Activated T-cell treated with anti-CD3 and anti-CD28 coated beads for 48 hours (primary cell): ENCODE data around the gene CYP27A1.
A peak's percentile ranks its signal among the peaks of the same experiment; 100 is the strongest.
"Not testable (repeated sequence)": the region's sequence is repeated elsewhere in the genome, so short reads cannot be mapped to it uniquely, and the experiment has no call there.

Experiments used
- DNase-seq: peaks from one replicate; pipeline ENCODE4 v3.0.0-alpha.2; 2020; ENCODE audit warnings: low read depth

Gene CYP27A1

DNA sequence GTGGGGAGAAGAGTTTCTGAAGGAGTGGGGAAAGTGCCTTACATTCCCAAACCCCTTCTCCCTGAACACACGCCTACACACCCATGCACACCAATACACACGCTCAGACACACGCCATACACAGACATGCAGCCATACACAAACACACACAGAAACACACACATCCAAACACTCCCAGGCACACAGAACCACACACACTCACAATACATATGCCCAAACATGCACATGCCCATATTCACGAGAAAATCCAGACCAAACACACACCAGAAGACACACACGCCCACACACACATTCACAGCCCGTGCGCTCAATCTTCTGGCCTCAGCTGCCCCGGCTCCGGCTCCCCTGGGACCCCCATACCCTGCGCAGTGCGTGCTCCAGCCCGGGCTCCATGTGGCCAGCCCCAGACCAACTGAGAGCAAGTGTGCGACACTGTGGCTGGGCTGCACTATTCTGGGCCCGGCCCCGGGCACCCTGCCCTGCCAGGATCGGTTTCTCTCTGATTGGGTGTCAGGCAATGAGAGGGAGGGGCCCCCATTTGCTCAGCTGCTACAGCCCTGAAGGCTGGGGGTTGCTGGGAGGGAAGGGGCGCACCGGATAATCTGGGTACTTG is 49.5 kb downstream of the CYP27A1 start, which contains the start of gene PRKAG3:
TSS of gene PRKAG3 (minus strand) at position 426 of the 613 bp plus-strand sequence.
- no peak for DNase-seq

DNA sequence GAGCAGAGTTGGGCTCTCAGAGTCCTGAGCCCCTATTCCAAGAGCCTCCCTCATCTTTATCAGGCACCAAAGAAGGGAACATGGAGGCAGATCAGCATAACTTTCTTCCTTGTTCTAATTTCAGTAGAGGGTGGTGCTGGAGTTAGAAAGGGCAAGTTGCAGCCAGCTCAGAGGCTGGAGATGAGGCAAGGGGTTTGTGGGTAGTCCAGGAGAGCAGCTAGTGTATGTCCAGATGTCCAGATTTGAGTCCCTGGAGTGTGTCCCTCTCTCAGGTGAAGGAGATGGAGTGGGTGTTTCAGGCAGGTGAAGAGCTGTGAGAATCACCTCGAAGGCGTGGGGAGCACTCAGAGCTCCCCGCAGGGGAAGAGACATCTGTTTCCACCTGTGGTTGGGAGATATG is 50.1 kb downstream of the CYP27A1 start:
- DNase-seq = no peak

DNA sequence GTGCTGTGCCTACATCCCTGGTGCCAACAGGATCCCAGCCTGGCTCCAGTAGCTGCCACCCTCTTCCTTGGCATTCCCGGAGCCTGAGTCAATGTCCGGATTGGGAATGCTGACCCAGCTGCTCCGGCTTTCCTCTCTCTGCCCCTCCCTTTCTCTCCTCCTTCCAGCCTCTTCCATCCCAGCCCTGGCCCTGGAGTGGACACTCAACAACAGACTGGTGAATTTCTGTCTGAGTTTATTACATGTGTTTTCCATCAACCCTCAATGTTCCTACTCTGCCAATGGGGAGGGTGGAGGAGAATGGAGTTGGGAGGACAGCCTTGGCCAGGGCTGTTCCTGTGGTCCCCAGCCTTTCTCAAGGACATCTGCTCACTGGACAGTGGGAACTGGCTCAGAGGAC is 50.6 kb downstream of the CYP27A1 start:
- DNase-seq = no peak

DNA sequence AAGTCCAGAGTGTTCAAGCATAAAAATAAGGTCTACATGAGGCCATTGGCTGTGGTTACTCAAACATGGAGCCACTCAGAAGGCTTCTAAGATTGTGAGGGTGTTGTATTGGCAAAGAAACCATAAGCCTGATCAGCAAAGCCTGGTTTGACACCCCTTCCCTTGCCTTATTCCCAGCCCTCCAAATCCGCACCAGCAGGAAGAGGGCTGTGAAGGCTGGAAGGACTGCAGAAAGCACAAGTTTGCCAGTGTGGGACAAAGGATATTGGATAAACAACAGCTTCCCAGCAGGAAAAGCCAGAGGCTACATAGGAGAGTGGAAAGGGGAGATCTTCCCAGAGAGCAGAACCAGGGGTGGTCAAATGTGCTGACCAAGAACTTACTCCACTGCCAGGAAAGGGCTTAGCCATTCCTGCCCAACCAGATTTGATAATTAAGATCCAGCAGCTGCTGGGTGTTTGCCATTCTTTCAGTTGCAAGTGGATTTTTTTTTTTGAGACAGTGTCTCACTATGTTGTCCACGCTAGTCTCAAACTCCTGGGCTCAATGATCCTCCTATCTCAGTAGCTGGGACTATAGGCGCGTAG is 51.2 kb downstream of the CYP27A1 start:
- DNase-seq = no peak

DNA sequence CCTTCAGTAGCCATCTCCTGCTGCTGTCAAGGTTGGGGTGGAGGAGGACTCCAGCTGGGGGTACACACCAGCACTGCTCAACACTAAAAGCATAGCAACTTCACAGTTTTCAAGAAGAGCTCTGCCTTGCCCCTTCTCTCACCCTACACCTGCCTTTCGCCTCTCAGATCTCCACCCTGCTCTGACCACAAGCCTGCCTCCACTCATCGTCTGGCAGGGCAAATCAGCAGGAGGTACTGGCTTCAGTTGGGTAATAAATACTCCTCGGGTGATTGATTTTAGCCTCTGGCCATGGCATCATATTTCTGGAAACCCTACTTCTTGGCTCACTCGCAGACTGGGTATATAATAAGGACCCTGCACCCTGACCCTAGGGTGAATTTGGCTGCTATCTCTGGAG is 52.7 kb downstream of the CYP27A1 start:
- no peak for DNase-seq

DNA sequence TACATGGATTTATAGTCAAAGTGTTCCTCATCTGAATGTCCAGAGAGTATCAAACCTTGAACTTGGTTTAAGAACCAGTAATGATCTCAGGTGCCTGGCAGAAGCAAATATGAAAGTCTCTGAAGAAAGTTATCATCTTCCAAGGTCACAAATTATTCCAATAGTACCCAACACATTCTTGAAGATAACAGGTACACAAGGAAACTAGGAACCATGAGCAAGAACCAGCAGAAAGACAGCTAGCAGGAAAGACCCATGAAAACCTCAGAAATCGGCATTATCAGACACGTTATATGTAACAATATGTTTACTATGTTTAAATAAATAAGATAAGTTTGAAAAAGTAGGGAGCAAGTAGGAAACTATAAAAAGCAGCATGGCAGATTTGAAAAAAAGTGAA is 55.5 kb downstream of the CYP27A1 start:
- no peak for DNase-seq

DNA sequence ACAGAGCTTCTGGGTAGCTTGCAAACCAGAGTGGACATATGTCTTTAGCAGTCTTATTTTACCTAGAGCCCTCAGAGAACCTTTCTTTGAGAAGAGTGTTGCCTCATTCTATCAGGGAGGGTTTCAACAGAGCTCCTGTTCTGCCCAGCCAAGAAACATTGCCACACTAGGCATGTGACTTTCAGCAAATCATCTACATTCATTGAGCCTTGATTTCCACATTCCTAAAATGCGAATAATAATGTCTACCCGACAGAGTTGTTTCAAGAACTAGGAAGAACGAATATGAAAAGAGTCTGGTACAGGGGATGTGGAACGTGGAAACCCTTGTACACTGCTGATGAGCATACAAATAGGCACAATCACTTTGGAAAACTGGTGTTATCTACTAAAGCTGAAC is 57.5 kb downstream of the CYP27A1 start:
- no peak for DNase-seq

DNA sequence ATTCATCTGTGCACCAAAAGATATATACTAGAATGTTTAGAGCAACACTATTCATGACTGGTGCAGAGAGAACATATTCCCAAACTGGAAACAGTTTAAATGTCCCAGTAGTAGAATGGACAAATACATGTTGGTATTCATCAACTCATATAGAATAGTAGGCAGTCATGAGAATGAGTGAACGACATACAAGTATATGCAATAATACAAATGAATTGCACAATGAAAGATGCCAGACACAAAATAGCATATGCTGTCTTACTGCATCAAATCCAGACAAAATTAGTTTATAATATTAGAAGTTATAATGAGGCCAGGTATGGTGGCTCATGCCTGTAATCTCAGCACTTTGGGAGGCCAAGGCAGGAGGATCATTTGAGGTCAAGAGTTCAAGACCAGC is 57.9 kb downstream of the CYP27A1 start:
- no peak for DNase-seq

DNA sequence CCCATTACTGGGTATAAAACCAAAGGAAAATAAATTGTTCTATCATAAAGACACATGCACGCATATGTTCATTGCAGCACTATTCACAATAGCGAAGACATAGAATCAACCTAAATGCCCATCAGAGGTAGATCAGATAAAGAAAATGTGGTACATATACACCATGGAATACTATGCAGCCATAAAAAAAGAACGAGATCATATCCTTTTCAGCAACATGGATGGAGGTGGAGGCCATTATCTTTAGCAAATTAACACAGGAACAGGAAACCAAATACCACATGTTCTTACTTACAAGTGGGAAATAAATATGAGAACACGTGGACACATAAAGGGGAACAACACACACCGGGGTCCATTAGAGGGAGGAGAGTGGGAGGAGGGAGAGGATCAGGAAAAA is 62.4 kb downstream of the CYP27A1 start:
- not testable (repeated sequence) for DNase-seq

DNA sequence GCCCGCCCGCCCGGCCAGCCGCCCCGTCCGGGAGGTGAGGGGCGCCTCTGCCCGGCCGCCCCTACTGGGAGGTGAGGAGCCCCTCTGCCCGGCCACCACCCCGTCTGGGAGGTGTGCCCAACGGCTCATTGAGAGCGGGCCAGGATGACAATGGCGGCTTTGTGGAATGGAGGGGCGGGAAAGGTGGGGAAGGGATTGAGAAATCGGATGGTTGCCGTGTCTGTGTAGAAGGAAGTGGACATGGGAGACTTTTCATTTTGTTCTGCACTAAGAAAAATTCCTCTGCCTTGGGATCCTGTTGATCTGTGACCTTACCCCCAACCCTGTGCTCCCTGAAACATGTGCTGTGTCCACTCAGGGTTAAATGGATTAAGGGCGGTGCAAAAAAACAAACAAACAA is 65.0 kb downstream of the CYP27A1 start:
- DNase-seq = not testable (repeated sequence)

DNA sequence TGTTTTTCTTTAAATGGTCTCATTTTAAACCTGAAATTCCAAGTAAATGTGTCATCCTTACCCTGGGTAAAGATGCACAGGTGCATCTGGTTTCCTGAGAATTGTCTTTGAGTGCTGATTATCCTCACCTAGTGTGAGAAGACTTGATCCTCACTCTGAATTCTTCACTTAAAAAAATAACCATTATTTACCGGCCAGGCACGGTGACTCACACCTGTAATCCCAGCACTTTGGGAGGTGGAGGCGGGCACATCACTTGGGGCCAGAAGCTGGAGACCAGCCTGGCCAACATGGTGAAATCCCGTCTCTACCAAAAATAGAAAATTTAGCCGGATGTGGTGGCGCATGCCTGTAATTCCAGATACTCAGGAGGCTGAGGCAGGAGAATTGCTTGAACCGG is 67.8 kb downstream of the CYP27A1 start:
- DNase-seq = no peak

DNA sequence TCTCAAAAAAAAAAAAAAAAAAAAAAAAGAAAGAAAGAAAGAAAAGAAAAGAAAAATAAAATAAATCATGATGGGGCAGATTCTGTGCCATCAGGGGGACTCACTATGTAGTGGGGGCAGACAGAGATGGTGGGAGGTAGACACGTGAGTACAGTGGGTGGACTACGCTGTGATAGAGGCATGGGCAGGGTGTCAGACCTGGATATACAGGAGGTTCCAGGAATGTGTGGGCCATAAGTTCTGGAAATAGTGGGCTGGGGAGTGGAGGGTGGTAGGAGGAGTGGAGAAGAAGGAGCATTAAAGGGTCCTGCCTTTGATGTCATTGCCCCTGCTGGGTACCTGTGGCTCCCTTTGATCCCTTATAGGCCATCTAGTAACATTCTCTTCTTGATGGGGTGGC is 68.8 kb downstream of the CYP27A1 start:
- DNase-seq = no peak

DNA sequence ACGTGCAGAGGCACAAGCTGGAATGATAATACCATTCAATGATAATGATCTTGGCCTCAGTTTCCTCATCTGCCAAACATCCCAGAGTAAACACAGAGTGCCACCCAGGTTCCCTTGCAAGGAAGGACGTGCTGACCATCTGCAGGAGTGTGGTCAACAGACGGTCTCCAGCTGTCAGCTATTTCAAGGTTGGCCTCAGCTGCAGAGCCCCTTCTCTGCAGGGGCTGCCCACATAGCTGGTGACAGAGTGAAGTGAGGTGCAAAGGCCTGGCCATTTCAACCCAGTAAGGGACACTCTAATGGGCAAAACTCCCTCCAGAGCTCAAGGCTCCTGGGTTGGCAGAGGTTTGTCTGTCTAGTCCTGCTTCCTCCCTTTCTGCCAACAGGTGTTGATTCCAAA is 69.3 kb downstream of the CYP27A1 start:
- DNase-seq = no peak

DNA sequence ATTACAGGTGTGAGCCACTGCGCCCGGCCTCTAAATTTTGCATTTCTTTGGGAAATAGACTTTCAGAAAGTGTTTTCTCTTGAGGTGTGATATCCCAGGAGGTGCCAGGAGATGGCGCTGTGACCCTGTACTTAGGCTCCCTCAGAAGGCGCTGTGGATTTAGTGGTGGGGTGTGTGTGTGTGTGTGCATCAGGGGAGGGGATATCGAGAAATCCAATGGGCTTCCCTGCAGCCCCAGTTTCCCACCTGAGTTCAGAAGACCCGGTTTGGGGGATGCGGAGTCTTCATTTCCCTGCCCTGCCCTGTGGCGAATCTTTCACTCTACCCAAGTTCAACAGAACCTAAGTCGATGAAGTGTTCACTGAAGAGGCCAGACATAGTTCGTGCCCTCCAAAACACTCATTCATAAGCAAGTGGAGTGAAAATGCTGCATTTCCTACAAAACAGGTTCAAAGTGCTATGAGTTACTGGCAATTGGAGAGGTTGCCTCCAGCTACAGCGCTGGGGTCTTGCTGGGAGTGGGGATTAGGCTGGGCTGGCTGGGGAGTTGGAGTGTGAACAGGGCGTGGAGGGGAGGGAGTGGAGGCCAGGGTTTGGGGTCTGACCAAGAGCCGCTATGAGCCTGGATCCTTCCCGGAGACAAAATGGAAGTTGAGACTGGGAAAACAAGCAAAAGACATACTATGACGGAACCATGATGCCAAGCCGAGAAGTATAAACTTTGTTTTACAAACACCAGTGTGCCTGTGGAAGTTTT is 71.1 kb downstream of the CYP27A1 start:
- DNase-seq = peak; percentile 45

DNA sequence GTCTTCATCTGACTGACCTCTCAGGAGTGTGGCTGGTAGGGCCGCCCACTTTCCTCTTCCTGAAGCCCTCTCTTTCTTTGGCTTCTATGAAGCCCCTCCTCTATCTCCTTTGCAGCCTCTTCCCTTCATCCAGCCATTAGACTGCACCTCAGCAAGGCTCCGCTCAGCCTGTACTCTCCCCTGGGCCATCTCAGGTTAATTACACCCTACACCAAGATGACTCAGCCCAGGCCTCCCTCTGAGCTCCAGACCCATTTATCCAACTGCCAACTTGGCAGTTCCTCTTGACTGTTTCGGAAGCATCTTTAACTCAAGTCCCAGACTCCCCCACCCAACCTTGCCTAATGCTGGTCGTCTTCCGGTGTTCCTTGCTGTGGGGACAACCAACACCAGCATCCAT is 71.8 kb downstream of the CYP27A1 start:
- DNase-seq = no peak

DNA sequence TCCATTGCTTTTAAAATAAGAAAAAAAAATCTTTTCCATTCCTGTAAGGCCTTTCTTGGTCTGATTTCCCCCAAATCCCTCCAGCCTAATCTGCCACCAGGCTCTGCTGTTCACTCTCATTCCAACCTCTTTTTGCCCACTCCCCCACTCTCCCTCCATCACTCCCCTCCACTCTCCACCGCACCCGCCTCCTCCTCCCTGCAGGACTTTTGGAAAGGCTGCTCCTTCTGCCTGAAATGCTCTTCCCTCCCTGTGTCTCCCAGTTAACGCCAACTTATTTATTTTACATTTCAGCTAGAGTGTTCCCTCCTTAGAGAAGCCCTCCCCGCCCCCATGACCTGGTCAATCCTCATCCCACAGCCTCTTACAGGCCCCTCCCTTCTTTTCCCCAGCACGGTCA is 72.9 kb downstream of the CYP27A1 start:
- no peak for DNase-seq

DNA sequence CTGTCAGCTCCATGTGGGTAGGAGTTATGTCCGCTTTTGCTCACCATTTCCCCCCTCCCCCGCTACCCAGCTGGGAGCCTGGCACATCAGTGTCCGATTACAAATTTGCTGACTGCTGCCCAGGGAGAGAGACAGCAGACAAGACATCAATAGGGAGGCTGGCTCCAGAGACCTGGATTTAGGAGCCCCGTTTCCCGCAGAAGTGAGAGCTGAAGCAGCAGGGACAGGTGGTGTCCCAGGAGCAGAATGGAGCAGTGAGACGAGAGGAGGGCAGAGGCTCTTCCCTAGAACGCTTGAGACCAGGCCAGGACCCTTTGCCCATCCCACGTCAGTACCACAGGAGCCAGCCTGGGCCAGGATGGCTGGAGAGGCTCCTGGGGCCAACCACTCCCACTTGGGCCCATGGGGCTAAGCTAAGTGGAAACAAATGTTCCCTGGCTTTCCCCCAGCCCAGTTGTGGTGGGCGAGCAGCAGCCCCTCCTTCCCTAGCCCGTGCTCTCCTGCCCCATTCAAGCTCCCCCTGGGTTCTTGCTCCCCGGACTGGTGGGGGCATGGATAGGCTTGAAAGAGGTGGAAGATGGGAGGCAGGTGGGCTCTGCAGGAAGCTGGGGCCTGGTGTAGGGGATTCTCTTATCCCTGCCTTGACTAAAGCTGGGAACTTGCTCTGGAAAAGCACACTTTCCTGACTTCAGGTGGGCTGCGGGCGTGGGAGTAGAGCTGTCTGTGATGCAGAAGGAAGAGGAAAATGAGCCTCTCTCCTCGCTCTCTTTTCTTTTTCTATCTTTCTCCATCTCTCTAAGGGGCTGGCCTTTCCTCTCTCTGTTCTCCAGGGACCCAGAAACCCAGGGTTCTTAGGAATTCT is 73.6 kb downstream of the CYP27A1 start:
- DNase-seq = no peak

DNA sequence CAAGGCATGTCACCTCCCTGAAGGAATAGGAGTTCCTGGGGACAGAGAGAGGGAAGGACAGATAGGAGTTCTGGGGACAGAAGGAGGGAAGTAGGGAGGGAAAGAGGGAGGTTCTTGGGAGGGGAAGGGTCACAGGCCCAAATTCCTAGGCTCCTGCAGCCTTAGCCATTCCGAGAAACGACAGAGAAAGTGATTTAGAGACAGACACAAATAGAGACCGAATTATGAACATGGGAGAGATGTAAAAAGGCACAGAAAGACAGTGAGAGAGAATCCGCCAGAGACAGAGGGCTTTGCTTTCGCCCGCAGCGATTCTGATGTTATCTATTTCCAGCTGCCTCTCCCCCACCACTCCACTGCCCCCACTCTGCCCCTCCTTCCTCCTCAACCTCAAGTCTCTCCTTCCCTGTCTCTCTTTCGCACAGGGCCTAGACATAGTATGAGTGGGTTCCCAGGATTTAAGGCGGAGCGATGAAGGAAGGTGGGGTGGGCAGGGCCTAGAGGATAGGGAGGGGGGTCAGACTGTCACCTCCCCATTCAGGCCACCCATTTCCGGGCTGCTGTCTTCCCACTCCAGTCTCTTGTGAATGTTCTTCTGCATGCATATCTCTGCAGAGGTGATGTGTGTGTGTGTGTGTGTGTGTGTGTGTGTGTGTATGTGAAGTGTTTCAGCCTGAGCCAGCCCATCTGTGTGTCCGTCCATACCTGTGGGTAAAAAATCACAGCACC is 74.4 kb downstream of the CYP27A1 start:
- DNase-seq = no peak

DNA sequence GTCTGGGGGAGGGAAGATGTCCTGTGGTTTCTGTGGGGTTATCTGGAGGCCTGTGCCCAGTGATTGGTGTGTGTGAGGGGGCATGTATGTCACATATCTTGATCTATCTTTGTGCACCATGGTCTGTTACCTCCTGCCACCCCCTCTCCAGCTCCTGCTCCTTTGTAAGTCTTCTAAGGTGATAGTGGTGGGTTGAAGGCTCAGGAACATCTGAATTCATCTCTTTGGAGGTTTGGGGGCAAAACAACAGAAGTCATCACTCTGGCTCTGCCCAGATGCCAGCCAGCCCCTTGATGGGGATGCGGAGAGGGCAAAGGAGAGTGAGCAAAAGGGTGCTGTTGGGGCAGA is 74.9 kb downstream of the CYP27A1 start:
- DNase-seq = no peak

DNA sequence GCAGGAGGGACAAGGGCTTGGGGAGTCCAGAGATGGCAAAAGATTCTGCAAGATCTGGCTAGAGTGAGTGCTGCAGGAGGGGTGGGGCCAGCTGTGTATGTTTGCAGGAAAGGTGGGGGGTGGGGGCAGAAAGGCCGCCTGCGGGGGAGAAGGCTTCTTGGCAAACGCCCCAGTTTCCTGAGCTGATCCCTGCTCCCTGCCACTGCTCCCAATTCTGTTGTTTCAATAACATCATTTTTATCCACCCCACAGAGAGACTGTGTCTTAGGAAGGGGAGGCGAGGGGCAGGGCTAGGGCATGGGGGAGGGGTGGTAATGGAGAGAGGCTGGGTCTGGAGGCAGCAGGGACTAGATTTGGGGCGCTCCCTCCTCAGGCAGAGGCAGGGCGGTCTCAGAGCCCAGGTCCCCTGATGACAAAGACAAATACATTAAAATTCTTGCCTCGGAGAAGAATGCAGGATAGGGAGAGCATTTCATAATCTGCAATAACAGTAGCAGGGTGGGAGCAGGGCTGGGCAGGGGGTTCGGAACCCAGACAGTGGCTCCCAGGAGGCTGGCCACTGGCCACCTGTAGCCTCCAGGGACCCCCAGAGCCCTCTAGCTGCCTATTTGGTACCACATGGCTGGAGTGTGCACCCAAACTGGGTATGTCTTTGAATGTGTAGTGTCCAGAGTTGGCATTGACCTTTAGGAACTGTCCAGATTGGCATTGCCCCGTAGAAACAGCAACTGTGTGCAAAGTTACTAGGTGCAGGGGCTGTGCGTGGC is 75.6 kb downstream of the CYP27A1 start:
- no peak for DNase-seq

DNA sequence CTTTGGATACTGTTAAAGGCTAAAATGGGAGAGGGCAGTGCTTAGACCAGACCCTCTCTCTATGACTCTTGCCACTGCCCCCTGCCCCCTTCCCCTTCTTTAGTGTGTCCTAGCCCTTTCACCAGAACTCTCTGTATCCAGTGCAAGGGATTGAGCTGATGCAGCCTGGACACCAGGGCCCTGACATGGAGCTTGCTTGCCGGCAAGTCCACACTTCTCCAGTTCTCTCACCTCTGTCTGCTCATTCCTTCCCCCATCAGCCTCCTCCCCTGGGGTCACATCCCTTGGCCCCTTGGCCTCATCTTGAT is 76.1 kb downstream of the CYP27A1 start:
- DNase-seq = no peak
